GM18867 (cell line): Measurements from ENCODE around the gene UBE2Z.
"Not testable (repeated sequence)": the region's sequence is repeated elsewhere in the genome, so short reads cannot be mapped to it uniquely, and the experiment has no call there.

Source experiments
- ATAC-seq: cut with Tn5 transposase; IDR thresholded peaks from one replicate; pipeline ENCODE4 v1.9.1; 2021; ENCODE audit warnings: mild to moderate bottlenecking, moderate library complexity; ENCODE audit not compliant: unreplicated experiment

UBE2Z gene

DNA sequence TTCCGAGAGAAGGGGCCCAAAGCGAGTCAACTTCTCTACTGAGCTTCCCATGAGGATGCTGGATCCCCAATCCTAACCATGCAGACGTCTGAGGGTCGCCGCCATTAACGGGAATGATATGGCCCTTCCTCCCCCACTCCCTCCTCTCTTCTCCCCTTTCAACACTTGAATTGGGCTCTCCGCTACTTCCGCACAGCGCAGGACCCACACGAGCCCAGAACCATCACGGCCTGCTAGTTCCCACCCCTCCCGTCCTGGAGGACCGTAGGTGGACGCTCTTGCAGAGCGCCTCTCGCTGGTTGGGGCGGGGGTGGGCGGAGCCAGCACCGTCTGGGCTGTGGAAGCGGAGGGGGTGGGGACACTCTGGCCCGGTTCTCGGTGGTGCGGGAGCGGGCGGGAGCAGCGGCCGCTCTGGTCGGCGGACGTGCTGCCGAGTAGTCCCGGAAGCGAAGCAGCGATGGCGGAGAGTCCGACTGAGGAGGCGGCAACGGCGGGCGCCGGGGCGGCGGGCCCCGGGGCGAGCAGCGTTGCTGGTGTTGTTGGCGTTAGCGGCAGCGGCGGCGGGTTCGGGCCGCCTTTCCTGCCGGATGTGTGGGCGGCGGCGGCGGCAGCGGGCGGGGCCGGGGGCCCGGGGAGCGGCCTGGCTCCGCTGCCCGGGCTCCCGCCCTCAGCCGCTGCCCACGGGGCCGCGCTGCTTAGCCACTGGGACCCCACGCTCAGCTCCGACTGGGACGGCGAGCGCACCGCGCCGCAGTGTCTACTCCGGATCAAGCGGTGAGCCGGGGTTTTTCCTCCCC, at the start of gene UBE2Z:
Gene UBE2Z, plus strand, starts transcription at position 361 of the 797 bp plus-strand sequence. Its CDS starts 97 bp downstream, at position 458.
- peak; percentile 76 for ATAC-seq

DNA sequence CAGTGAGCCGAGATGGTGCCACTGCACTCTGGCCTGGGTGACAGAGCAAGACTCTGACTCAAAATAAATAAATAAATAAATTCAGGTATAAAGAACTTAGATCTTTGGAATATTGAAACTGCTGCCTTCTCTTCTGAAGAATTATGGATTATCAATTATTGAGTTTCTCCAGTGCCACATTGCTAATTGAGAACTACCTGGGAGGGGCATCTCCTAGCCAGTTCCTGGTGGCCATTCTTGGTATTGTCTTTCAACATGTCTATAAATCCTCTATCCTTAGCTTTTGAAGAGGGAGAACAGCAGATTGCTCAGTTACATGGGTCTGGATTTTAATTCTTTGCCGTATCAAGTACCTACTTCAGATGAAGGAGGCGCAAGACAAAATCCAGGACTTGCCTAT, 48.2 kb upstream of the UBE2Z start:
- no peak for ATAC-seq

DNA sequence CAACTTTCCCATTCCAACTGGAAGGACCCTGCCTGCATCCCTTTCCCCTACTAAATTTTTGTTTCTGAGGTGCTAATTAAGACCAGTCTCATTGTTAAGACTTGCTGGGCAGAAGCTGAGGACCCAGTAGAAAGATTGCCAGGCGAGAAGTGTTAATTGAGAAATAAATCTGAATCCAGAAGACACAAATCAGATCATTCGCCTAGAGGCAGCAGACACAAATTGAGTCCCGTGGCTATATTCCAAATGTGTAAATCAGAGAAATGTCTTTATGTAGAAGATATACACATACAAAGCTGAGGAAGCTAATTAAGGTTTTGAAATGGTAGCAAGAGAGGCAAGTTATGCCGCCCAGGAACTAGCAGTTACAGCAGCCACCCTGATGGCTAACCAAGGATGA, 47.8 kb upstream of the UBE2Z start:
- no peak for ATAC-seq

DNA sequence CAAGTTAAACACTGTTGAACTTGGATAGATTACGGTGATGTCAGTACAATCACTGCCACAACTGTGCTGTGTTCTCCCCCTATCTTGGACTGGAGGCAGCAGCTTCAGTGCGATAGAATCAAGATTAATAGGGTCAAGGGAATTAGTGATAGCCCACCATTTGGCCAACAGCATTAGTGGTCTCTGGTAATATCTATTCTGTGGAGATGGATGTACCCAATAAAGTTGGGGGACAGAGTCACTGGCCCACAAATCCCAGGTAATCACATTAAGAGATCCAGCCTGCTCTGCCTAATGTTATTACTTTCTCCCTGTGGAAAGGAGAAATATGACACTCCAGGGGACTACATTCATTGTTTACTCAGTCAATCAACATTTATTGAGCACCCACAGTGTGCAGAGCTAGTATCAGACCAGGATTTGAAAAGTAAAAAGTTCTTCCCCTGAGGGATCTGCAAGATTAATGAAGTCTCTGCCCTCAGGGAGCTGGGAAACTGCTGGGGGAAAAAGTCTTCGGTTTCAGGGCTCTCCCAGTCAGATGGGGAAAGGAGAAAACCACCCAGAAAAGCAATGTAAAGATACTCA, 39.2 kb upstream of the UBE2Z start:
- no peak for ATAC-seq

DNA sequence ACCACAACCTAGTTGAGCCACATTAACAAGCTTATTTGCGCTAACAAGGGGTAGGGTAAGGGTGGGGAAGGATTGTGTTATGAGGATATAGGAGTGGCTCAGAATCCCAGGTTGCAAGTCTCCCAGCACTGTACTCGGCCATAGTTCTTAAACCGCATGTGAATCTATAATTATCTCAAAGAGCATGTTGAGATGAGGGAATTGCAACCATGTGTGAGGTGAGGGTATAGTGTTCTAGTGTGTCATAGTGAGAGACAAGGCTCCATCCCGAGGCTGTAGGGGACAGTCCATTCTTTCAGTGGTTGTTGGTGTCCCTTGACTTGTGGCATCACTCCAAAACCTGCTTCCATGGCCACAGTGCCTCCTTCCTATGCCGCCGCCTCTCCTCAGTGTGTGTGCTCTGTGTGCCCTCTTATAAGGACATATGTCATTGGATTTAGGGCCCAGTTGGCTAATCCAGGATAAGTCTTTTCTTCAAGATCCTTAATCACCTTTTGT, 38.3 kb upstream of the UBE2Z start:
- ATAC-seq, result no peak

DNA sequence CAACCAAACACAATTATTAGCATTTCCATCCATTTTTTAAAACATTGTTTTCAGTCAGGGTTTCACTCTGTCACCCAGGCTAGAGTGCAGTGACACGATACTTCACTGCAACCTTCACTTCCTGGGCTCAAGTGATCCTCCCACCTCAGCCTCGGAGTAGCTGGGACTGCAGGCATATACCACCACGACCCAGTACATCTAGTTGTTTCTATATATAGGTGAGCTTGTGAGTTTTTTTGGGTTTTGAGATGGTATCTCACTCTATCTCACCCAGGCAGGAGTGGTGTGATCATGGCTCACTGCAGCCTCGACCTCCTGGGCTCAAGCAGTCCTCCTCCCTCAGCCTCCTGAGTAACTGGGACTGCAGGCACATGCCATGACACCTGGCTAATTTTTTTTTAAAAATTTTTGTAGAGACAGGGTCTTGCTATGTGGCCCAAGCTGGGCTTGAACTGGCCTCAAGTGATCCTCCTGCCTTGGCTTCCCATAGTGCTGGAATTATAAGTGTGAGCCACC, 37.1 kb upstream of the UBE2Z start:
- ATAC-seq, result no peak

DNA sequence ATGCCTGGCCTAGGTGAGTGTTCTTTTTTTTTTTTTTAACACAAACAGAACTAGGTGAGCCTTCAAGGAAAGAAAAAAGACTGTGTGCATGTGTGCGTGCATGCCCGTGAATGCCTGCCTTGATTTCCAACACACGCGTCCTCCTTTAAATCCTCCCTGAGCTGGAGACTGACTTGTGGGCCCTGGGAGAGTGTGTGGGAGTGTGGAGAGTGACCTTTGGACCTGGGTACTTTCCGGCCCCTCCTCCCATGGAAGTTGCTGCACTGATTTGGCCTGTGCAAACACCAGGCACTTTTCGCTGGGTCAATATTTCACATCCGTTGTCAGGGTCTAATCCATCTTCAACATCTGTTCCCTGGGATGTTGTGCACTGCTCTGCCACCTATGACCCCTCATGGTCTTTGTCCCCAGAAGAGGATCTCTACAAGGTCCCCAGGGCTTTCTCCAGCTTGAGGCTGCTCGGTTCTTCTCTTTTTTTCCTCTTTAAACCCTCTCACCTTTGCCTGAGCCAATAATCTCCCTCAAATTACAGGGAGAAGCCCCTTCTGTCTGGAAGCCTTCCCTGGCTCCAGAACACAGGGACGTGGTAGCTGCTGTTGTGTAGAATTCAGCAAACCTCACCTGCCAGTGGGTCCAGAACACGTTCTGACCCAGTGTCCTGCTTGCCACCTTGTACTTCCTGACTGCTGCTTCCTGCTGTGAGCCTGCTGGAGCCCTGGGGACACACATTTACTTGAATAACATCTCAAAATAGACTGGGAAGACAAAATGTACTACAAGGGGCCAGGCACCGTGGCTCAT, 36.5 kb upstream of the UBE2Z start:
- ATAC-seq, result no peak

DNA sequence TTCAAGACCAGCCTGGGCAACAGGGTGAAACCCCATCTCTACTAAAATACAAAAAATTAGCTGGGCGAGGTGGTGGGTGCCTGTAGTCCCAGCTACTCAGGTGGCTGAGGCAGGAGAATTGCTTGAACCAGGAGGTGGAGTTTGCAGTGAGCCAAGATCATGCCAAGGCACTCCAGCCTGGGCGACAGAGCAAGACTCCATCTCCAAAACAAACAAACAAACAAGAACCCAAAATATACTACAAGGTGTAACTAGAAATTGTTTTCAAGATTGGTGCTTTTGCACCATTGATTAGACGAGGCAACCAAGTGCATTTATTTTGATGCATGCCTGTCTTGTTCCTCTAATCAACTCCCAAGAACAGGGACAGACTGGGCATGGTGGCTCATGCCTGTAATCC, 35.8 kb upstream of the UBE2Z start:
- ATAC-seq, result not testable (repeated sequence)

DNA sequence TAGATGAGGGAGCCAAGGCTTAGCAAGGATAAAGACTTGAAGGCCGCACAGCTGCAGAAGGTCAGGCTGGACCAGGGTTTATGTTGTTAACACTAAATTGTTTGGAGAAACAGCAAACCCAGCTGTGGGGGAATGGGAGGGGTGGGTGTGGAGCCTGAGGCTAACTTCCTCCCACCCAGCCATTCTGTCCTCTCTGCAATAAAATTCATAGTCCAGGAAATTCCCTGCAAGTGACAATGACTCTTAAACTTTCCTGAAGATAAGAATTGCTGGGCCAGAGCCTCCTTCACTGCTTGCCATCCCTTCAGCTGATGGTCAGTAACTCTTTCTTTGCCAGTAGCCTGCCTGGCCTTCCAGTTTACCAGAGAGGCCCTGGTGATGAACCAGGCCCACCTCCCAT, 35.0 kb upstream of the UBE2Z start:
- no peak for ATAC-seq

DNA sequence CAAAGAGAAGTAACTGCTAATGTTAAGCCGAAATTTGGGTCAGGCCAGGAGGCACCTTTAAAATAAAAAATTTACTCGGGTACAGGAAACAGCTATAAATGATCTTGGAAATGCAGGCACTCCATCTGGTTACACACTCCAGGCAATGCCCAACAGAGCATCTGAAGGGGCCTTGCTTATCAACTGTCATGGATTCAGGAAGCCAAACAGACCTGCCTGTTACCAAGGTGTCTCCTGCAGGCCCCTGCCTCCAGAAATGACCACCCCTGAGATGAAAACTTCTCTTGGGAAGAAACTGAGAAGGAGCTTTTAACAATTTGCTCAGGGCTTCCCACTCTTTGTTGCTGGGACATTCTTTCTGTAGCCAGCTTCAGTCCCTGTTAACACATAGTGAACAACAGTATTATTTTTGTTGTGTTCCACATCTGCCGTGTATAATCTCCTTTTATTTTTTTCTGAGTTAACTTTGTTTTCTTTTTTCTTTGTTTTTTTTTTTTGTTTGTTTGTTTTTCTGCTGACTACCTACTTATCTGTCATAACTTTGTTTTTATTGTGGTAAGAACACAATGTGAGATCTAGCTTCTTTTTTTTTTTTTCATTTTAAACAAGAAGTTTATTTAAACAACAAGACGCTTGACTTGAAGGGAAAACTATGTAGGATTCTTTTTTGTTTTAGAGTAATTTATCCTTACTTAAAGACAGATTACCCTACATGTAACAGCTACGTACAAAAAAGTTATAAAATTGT, 34.3 kb upstream of the UBE2Z start:
- no peak for ATAC-seq

DNA sequence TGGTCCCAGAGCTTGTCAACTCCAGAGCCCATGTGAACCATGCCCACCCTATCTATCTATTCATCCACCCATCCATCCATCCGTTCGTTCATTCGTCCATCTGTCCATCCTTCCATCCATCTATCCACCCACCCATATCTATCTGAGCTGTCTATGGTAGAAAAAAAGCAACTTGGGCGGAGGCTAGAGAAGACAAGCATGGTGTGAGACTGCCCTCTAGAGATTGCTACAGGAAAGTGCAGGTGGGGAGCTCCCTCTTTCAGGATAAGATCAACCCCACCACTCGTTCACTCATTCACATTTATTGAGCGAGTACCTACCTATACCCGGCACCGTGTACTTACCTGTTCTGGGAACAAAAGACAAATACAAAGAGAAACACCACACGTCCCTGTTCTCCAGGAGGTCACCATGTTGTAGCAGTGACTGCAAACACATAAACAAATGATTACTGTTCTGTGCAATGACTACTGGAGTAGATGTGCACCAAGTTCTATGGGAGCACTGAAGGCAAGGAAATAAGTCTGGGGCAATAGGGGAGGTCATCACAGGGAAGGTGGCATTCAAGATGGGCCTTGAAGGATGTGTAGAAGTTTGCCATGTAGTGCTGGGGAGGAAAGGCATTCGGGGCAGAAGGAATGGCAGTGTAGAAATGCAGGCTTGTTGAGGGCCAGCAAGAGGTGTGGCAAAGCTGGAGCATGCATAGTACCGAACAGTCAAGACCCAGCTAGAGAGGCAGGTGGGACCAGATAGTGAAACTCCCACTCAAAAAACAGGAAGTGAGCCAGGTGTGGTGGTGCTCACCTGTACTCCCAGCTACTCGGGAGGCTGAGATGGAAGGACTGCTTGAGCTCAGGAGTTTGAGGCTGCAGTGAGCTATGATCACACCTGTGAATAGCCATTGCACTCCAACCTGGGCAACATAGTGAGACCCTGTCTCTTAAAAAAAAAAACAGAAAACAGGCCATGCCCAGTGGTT, 29.0 kb upstream of the UBE2Z start:
- ATAC-seq, result peak; percentile 58

DNA sequence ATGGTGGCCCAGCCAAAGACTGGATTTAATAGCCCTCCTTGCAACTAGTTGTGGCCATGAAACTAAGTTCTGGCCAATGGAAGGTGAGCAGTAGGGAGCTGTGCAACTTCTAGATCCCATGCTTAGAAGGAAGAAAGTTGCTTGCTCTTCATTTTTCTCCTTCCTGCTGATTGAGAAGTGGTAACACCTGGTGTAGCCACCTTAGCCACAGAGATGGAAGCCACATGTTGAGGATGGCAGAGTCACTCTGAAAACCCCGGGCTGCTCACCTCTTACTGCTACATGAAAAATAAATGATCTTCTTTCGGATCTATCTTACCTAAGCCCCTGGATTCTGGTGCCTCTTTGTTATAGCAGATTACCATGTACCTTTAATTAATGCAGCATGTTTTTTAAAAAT, 25.9 kb upstream of the UBE2Z start:
- no peak for ATAC-seq

DNA sequence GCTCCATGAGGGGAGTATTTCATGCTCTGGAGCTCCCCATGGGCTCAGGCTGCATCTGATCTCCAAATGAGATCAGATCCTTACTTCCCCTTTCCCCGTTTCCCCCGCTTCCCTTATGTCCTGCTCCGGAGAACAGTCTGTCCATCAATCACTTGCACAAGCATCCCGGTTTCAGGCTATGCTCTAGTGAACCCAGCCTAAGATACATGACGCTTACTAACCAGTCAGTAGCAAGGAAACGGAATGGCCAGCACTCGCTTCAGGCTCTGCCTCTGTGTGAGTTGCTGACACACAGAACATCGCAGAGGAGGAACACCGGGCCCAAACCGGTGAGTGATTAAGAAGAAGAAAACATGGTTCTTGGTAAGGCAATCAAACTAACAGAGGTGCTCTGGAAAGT, 25.0 kb upstream of the UBE2Z start:
- no peak for ATAC-seq

DNA sequence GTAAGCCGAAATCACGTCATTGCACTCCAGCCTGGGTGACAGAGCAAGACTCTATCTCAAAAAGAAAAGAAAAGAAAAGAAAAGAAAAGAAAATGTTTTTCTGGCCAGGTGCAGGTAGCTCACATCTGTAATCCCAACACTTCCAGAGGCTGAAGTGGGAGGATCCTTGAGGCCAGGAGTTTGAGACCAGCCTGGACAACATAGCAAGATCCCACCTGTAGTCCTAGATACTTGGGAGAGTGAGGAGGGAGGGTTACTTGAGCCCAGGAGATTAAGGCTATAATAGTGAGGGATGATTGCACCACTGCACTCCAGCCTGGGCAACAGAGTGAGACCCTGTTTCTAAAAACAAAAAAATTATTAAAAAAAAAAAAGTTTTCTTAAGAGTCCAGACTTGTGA, 18.1 kb upstream of the UBE2Z start:
- ATAC-seq, result no peak

DNA sequence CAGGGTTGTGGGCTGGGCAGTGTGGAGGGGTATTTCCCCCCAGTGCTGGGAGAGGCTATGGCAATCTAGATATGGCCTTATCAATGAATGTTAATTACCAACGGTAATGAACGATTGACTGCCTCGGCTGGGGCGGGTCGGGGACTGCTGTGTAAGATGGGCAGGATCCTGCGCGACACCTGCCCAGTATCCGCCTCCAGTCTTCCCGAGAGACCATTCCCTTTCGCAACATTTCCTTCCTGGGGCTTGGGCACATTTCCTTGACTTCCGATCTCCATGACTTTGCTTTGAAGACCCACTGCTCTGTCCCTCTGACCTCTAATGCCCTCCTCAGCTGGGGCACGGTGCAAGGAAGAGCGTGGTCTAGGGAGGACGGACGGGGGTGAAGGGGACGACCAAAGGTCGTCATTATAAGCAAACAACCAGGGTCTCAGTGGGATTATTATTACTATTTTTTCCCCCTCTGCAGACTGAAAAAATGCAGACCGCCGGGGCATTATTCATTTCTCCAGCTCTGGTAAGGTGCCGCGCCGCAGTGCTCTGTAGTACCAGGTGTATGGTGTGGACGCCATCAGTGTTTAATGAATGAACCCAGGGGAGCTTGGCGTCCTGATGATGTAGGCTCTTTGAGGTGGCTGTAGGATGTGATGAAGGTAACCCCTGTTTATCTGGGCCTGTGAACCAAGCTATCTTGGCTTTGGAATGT, 15.1 kb upstream of the UBE2Z start:
- ATAC-seq, result no peak

DNA sequence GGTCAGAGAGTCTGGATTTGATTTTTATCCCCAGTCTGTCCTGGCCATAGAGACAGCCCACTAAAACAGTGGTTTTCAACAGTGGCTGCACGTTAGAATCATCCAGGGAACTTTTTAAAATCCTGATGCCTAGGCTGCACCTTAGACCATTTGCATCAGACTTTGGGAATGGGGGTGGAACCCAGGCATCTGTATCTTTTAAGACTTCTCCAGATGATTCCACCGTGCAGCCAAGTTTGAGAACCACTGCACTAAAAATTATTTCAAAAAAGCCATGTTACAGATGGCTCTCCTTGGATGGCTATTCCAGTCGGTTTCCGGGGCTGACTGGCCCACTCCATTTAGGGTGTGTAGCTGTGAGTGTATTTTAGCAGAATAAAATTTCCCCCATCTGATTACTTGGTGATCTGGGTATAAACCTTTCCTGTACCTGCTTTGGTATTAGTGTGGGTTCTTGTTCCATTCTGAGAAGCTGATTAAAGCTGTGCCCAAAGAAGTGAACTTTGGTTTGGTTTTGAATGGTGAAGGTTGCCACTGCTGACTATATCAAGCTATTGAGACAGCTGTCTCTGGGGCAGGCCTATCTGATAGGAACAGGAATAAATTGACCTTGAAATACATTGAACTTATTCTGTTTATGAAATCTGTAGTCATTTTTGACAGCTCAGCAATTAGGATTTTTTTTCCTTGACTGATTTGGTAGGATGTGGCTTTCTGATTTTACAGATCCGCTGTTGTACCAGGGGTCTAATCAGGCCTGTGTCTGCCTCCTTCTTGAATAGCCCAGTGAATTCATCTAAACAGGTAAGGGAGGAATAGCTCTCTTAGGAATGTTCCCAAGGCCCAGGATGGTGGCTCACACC, 14.3 kb upstream of the UBE2Z start:
- no peak for ATAC-seq

DNA sequence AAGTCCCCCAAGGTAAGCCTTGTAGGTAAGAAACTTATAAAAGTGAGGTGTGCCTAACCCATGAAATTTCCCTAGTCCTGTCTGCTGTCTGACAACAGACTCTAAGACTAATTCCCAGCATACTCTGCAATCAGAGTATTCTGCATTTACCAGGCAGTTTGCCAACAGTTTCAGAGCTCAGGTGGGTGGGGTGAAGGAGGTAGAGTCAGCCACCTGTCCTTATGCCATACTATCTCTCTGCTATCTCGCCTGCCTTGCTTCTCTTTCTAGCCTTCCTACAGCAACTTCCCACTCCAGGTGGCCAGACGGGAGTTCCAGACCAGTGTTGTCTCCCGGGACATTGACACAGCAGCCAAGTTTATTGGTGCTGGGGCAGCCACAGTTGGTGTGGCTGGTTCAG, 13.3 kb upstream of the UBE2Z start:
- no peak for ATAC-seq

DNA sequence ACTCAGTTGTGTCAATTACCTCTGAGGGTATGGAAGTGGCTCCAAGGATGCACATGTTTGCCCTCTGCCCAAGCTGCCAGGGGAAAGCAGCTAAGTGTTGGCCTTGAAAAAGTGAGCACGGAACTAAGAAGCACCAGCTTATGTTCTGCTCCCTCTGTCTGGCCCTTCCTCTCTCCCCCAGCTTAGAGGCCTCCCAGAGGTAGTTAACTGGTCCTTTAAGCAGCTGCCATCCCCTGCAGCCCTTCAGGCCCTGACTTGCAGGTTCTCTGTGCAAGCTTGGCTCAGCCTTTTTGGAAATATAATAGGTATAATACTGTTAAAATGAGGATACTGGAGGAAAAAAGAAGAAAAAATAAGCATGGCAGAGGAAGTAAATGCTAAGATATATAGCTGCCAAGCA, 7.0 kb upstream of the UBE2Z start:
- no peak for ATAC-seq
